ENCODE data around the gene SCAPER.
"Not testable (repeated sequence)": the region's sequence is repeated elsewhere in the genome, so short reads cannot be mapped to it uniquely, and the experiment has no call there.

The SCAPER gene

DNA sequence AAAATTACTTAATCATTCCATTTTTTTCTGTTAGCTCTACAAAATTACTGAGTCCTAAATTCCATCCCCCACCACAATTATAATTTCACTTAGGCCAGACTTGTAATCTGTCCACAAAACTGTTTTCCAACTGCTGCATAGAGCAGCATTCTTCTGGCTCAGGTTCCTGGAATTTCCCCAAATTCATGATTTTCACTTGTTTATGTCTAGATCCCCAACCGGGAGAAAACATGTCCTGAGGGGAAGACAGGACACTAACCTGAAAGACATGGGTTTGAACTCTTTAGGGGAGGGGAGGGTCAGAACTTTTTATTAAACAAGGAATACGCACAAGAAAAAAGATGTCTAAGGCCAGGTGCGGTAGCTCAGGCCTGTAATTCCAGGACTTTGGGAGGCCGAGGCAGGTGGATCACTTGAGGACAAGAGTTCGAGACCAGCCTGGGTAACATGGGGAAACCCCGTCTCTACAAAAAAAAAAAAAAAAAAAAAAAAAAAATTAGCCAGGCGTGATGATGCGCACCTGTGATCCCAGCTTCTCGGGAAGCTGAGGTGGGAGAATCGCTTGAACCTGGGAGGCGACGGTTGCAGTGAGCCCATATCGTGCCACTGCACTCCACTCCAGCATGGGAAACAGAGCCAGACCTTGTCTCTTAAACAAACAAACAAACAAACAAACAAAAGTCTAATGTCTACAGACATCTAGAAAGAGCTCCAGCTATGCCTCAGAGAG lies 595.4 kb downstream of the SCAPER start:
- no peak for DNase-seq

DNA sequence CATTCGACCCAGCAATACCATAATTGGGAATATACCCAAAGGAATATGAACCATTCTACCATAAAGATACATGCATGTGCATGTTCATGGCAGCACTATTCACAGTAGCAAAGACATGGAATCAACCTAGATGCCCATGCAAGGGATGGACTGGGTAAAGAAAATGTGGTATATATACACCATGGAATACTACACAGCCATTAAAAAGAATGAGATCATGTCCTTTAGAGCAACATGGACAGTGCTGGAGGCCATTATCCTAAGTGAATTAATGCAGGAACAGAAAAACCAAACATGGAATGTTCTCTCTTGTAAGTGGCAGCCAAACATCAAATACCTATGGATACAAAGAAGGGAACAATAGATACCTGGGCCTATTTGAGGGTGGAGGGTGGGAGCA lies 601.2 kb downstream of the SCAPER start:
- no peak for DNase-seq

DNA sequence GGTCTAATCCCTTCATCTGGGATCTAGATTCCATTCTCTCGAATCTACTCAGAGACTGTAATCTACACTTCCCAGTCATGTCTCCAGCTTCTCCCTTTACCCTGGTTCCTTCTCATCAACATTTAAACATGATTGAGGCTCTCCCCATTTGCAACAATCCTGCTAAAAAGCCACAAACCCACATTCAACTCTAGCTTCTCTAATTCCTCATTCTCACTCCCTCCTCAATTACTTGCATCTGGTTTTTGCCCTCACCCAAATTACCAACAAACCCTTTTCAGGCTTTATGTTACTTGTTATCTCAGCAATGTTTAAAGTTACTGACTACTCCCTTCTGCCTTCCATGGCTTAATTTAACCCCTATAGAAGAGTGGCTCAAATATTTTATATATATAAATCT lies 605.4 kb downstream of the SCAPER start:
- no peak for DNase-seq

DNA sequence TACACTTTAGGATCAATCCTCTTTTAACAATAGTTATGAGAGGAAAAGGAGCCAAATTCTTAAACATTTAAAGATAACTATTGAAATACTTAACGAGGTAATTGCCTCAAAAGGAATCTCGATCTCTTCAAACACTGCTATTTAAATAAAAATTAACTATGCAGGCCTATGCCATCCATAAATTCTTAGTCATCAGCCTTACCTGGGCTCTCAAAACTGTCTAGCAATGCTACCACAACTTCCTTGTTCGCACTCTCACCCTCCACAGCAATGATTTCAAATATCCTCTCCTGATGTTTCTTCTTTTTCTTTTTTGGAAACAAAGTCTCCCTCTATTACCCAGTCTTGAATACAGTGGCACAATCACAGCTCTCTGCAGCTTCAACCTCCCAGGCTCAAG lies 606.2 kb downstream of the SCAPER start:
- DNase-seq: no peak

GRCh38 chr15:76297951-76298350 lies 607.2 kb downstream of the SCAPER start:
- not testable (repeated sequence) for DNase-seq
